NB4 (cell line): ENCODE data around the gene OTUD7B.

Experiments
- DNase-seq: peaks from one replicate; pipeline ENCODE4 v3.0.0; 2010; ENCODE audit warnings: low read depth
- H3K4me3 ChIP-seq: one replicate; pipeline ENCODE4 v1.5.1; 2011; ENCODE audit warnings: mild to moderate bottlenecking, low read depth, low read length, moderate library complexity
- CTCF ChIP-seq: IDR thresholded peaks from one replicate; pipeline ENCODE4 v1.5.1; 2012; ENCODE audit warnings: low read depth, low read length
- MYC ChIP-seq: IDR thresholded peaks from 2 replicates; pipeline ENCODE4 v1.6.1; 2011; ENCODE audit warnings: low read depth, low read length
- POLR2A ChIP-seq: IDR thresholded peaks from 2 replicates; pipeline ENCODE4 v1.6.1; 2011; ENCODE audit warnings: mild to moderate bottlenecking; ENCODE audit not compliant: insufficient read length; ENCODE audit errors: extremely low read depth
- TF ChIP-seq, protein P1 (sequence below): IDR thresholded peaks from 2 replicates; pipeline ENCODE4 v1.6.1; 2011; ENCODE audit warnings: low read depth, low read length

Gene OTUD7B

DNA sequence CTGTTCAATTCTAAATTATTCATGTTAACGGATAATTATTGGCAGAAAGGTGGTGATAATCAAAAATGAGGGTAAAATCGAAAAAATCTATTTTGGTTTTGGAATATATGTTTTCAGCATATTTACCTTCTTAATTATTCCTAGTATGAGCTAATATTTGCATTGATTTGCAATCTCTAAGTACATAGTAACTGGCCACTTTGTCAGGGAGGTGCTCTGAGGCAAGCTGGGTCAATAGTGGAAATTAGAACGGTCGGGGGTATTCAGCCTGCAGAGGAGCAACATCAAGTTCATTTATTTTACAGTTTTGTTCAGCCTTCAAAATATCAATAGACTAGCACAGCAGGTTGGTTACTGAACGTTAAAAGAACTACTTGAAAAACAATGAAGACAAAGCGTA is 1.8 kb downstream of the OTUD7B start:
- peak overlapping the region; percentile 65 for H3K4me3 ChIP-seq
- DNase-seq: no peak
- no peak for TF ChIP-seq CTCF
- TF ChIP-seq MYC: no peak
- TF ChIP-seq, protein P1, sequence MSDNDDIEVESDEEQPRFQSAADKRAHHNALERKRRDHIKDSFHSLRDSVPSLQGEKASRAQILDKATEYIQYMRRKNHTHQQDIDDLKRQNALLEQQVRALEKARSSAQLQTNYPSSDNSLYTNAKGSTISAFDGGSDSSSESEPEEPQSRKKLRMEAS: no peak
- TF ChIP-seq POLR2A: no peak

GRCh38 chr1:150006881-150007421 is 3.6 kb downstream of the OTUD7B start:
- H3K4me3 ChIP-seq: no peak overlapping the region
- no peak for DNase-seq
- TF ChIP-seq MYC: no peak
- no peak for TF ChIP-seq CTCF
- no peak for TF ChIP-seq POLR2A
- TF ChIP-seq, protein P1: no peak

GRCh38 chr1:150005606-150006005 is 4.9 kb downstream of the OTUD7B start:
- TF ChIP-seq MYC (no peak), POLR2A (no peak), CTCF (no peak)
- TF ChIP-seq, protein P1: no peak
- no peak overlapping the region for H3K4me3 ChIP-seq
- DNase-seq: no peak

GRCh38 chr1:150003801-150004200 is 6.7 kb downstream of the OTUD7B start:
- TF ChIP-seq CTCF (no peak), MYC (no peak), POLR2A (no peak)
- TF ChIP-seq, protein P1: no peak
- no peak overlapping the region for H3K4me3 ChIP-seq
- no peak for DNase-seq

DNA sequence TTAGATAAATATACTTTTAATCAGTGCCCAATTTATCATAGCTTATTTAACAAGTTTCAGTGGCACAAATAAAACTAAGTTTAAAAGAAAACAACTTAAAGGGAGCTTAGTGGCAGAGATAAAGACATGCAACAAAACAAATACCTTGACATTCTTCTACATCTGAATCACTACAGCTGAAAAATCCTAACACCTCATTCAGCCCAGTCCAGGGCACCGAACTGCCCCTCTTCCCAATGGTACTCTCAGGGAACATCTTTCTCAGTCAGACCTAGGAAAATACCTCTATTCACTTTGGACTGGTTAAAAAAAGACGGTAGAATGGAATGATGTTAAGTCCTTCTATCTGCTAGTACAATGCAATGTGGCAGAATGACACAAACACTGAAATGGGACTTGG is 8.3 kb downstream of the OTUD7B start:
- no peak for TF ChIP-seq MYC
- no peak for DNase-seq
- H3K4me3 ChIP-seq: no peak overlapping the region

GRCh38 chr1:150001415-150001814 is 9.1 kb downstream of the OTUD7B start:
- DNase-seq: no peak
- no peak overlapping the region for H3K4me3 ChIP-seq
- no peak for TF ChIP-seq MYC
- no peak for TF ChIP-seq POLR2A
- TF ChIP-seq CTCF: no peak
- TF ChIP-seq, protein P1: no peak
